ENCODE data around the gene NAP1L1.

Gene NAP1L1

GRCh38 chr12:76064904-76065303 is 19.6 kb downstream of the NAP1L1 start:
- H3K9me2 ChIP-seq (ENCODE audit: low read depth, low read length), result no peaks in the 10 kb centered on the region
- H3K27ac ChIP-seq (ENCODE audit: low read depth, low read length, poor library complexity, severe bottlenecking), result no peak overlapping the region
- no peaks in the 10 kb centered on the region for H3K27me3 ChIP-seq (ENCODE audit: insufficient read depth, low read length)
- H3K4me2 ChIP-seq (ENCODE audit: low read length), result no peak overlapping the region
- H3K36me3 ChIP-seq (ENCODE audit: insufficient read depth, low read length), result peaks cover 99% of the 10 kb centered on the region
- H3K4me1 ChIP-seq (ENCODE audit: insufficient read depth, low read length, severe bottlenecking), result no peaks in the 10 kb centered on the region
- H2AFZ ChIP-seq (ENCODE audit: low read length), result no peak overlapping the region
- H3K79me2 ChIP-seq (ENCODE audit: insufficient read depth, low read length), result peaks cover 82% of the 10 kb centered on the region
- H4K20me1 ChIP-seq (ENCODE audit: insufficient read depth, low read length), result no peaks in the 10 kb centered on the region
- no peak overlapping the region for H3K9ac ChIP-seq (ENCODE audit: low read length)
- no peaks in the 10 kb centered on the region for H3F3A ChIP-seq (ENCODE audit: insufficient read depth, low read length)
- TF ChIP-seq EZH2 (IDR thresholded peaks at IDR 0.05; ENCODE audit: borderline replicate concordance, low read length) (no peak), CTCF (IDR thresholded peaks at IDR 0.05; ENCODE audit: low read length) (no peak)
- H3K4me3 ChIP-seq (ENCODE audit: low read depth, low read length, poor library complexity, severe bottlenecking), result no peak overlapping the region
- H3K9me3 ChIP-seq (ENCODE audit: low read length), result peaks cover 13% of the 10 kb centered on the region

GRCh38 chr12:76060111-76060510 is 24.4 kb downstream of the NAP1L1 start:
- H3K79me2 ChIP-seq (ENCODE audit: insufficient read depth, low read length), result peaks cover 35% of the 10 kb centered on the region
- H3K4me1 ChIP-seq (ENCODE audit: insufficient read depth, low read length, severe bottlenecking), result no peaks in the 10 kb centered on the region
- H3K9me3 ChIP-seq (ENCODE audit: low read length), result no peaks in the 10 kb centered on the region
- H4K20me1 ChIP-seq (ENCODE audit: insufficient read depth, low read length), result no peaks in the 10 kb centered on the region; the same call in 1 of the 2 replicates
- H3K9ac ChIP-seq (ENCODE audit: low read length), result no peak overlapping the region
- H3K36me3 ChIP-seq (ENCODE audit: insufficient read depth, low read length), result peaks cover 99% of the 10 kb centered on the region
- no peak for TF ChIP-seq CTCF (IDR thresholded peaks at IDR 0.05; ENCODE audit: low read length)
- TF ChIP-seq EZH2 (IDR thresholded peaks at IDR 0.05; ENCODE audit: borderline replicate concordance, low read length), result no peak
- no peaks in the 10 kb centered on the region for H3F3A ChIP-seq (ENCODE audit: insufficient read depth, low read length)
- H3K27me3 ChIP-seq (ENCODE audit: insufficient read depth, low read length), result no peaks in the 10 kb centered on the region
- no peaks in the 10 kb centered on the region for H3K9me2 ChIP-seq (ENCODE audit: low read depth, low read length)
- no peak overlapping the region for H3K27ac ChIP-seq (ENCODE audit: low read depth, low read length, poor library complexity, severe bottlenecking)
- H3K4me2 ChIP-seq (ENCODE audit: low read length), result no peak overlapping the region
- H3K4me3 ChIP-seq (ENCODE audit: low read depth, low read length, poor library complexity, severe bottlenecking), result no peak overlapping the region
- H2AFZ ChIP-seq (ENCODE audit: low read length), result no peak overlapping the region

- Histone ChIP-seq H3K4me3 (ENCODE audit: low read depth, low read length, poor library complexity, severe bottlenecking) (no peak overlapping the region), H3K4me1 (ENCODE audit: insufficient read depth, low read length, severe bottlenecking) (no peaks in the 10 kb centered on the region), H3K9me3 (ENCODE audit: low read length) (no peaks in the 10 kb centered on the region), H3K27me3 (ENCODE audit: insufficient read depth, low read length) (no peaks in the 10 kb centered on the region), H3K27ac (ENCODE audit: low read depth, low read length, poor library complexity, severe bottlenecking) (no peak overlapping the region), H2AFZ (ENCODE audit: low read length) (no peak overlapping the region), H3K36me3 (ENCODE audit: insufficient read depth, low read length) (peaks cover 100% of the 10 kb centered on the region), H3K79me2 (ENCODE audit: insufficient read depth, low read length) (peaks cover 7% of the 10 kb centered on the region), H3K9ac (ENCODE audit: low read length) (no peak overlapping the region), H3F3A (ENCODE audit: insufficient read depth, low read length) (no peaks in the 10 kb centered on the region), H4K20me1 (ENCODE audit: insufficient read depth, low read length) (no peaks in the 10 kb centered on the region; the same call in 1 of the 2 replicates), H3K4me2 (ENCODE audit: low read length) (no peak overlapping the region), H3K9me2 (ENCODE audit: low read depth, low read length) (no peaks in the 10 kb centered on the region)
- no peak for TF ChIP-seq CTCF (IDR thresholded peaks at IDR 0.05; ENCODE audit: low read length)
- TF ChIP-seq EZH2 (IDR thresholded peaks at IDR 0.05; ENCODE audit: borderline replicate concordance, low read length), result no peak
Observed at GRCh38 chr12:76057326-76057725, 27.2 kb downstream of the NAP1L1 start.

Measured in OCI-LY1 (cell line).